ENCODE results near the gene SGO2.
"Not testable (repeated sequence)": the region's sequence is repeated elsewhere in the genome, so short reads cannot be mapped to it uniquely, and the experiment has no call there.

Gene SGO2

DNA sequence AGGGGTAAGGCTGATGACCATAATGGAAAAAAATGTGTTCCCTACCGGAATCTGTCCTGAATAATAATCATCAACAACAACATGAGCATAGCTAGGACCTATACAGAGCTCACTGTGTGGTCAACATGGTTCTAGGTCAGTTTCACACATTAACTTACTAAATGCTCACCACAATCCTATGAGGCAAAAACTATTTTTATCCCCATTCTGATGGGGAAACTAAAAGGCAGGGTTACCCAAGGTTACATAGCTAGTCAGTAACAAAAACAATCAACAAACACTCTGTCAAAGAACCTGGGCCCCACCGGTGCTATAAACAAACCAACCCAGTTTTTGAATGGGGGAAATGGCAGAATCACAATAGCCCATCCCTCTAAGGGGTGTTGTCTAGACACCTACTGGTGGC is 100.0 kb downstream of the SGO2 start:
- no peak for DNase-seq

DNA sequence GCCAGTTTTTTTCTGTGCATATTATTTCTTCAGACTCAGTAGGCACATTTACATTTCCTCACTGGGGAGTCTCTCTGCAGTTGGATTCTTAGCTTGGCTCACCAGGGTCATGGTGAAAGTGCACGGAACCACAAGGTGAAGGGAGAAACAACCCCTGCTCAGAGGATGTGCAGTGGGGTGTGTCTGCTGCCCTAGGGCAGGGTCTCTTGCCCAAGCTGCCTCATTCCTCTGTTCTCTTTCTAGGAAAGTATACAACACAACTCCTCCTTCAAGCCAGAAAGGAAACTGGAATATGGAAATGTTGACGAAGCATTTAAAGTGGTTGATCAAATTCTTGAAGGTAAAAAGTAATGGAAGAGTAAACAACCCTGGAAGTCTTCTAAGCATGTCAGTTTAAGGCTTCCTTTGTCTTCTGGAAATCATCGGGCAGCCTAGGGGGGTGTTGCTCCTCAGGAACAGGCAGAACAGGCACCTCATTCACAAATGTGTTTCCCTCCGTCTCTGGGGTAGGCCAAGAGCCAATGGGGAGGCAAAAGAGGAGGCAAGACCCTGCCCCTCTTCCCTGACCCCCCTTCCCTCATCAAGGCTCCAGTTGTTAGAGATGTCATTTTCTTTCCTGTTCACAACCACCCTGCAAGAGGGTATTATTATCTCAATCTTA is 101.2 kb downstream of the SGO2 start:
- no peak for DNase-seq

DNA sequence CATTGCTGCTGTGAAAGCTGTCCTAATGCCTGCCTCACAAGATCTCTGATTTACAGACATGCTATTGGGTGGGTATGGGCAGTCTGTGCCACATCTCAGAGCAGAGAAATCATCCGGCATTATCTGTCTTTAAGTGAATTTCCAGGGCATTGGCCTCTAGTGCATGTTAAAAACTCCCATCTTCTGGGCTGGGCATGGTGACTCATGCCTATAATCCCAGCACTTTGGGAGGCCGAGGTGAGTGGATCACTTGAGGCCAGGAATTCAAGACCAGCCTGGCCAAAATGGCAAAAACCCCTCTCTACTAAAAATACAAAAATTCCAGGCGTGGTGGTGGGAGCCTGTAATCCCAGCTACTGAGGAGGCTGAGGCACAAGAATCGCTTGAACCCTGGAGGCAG is 102.5 kb downstream of the SGO2 start:
- not testable (repeated sequence) for DNase-seq

DNA sequence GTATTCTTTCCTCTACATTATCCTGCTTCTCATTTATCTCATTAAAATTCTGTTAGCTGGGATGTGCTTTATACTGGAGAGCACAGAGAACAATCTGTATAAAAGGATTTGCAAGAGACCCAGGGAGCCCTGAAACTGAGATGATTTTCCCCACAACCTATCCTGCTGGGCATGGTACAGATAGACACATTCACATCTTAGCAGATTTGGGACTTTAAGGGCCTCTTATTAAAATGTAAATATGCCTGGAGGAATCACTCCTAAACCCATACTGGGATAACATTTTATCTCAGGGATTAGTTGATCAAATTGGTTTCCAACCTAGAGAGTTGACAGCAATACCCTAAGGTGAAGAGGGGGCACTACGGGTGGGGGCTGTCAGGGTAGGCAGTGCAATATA is 105.3 kb downstream of the SGO2 start:
- DNase-seq: no peak
